Ovary (tissue), 9 donors: ENCODE data around the gene DPYSL4. TPM values are rescaled to one million over a fixed set of nuclear protein-coding genes. Genes with fewer than 3 reads are reported as not detected.

ENCODE experiments used
- DNase-seq, 5 donors: peaks; one replicate each; pipeline ENCODE4 v3.0.0-alpha.2; 2019 to 2020
- H3K27ac ChIP-seq, 2 donors: fragments of 200-600 bp; one replicate each; pipeline versions ENCODE4 v1.5.1 to v1.8.0; 2019 to 2022
- H3K27me3 ChIP-seq: fragments of 200-600 bp; one replicate; pipeline ENCODE4 v1.8.0; 2022
- H3K36me3 ChIP-seq: fragments of 200-600 bp; sonication (generic); one replicate; pipeline ENCODE4 v1.5.1; 2019
- H3K4me1 ChIP-seq: one replicate; pipeline ENCODE4 v1.8.1; 2013; ENCODE audit warnings: mild to moderate bottlenecking, moderate library complexity; ENCODE audit not compliant: insufficient read depth
- H3K4me3 ChIP-seq: fragments of 200-600 bp; sonication (generic); one replicate; pipeline ENCODE4 v1.5.1; 2017
- H3K9me3 ChIP-seq, 2 donors: fragments of 200-600 bp in 1 of 2; sonication (generic) in 1 of 2; one replicate each; pipeline versions ENCODE4 v1.5.1 to v1.8.1; 2013 to 2019; ENCODE audit warnings: mild to moderate bottlenecking in 1 of 2, moderate library complexity in 1 of 2
- CTCF ChIP-seq, 3 donors: fragments of 450-650 bp in 2 of 3; fragments of 200-600 bp in 1 of 3; IDR thresholded peaks; one replicate each; pipeline versions ENCODE4 v1.5.1 to v1.8.0; 2016 to 2022; ENCODE audit warnings: antibody characterized with exemption in 3 of 3, mild to moderate bottlenecking in 1 of 3
- EP300 ChIP-seq: sonication (generic); formaldehyde crosslinking; IDR thresholded peaks from one replicate; pipeline ENCODE4 v1.6.1; 2017; ENCODE audit warnings: antibody characterized with exemption
- POLR2A ChIP-seq: fragments of 450-650 bp; IDR thresholded peaks from one replicate; pipeline ENCODE4 v1.6.1; 2017; ENCODE audit warnings: antibody characterized with exemption, mild to moderate bottlenecking, moderate library complexity
- whole genome bisulfite sequencing, 3 donors: extraction: QIAGEN DNeasy Blood & Tissue Kit in 1 of 3; methylation state at CpG; one replicate each; pipeline versions ENCODE4 v1.1.5 to v1.1.7; 2013 to 2017; 5-methylcytosine and 5-hydroxymethylcytosine counted together
- intact Hi-C, 4 donors: fragments of 100-400 bp; cut with DNase I; formaldehyde crosslinking; loops; one replicate each; pipeline versions ENCODE4 v1.11.0 to v1.15.1; 2022 to 2023
- polyA plus RNA-seq, 2 donors: library from polyadenylated mRNA; stranded (reverse); fragments of 200-250 nt in 1 of 2; fragments of 350-450 nt in 1 of 2; fragmentation: Illumina TruSeq in 1 of 2; extraction: RNeasy Lipid Tissue Mini Kit (QIAGEN cat#74804) in 1 of 2; gene quantifications; one replicate each; pipeline ENCODE4 v1.2.3, GENCODE V29; 2013 to 2014
- total RNA-seq, 7 donors: library from RNA; depleted of rRNA in 2 of 7; stranded (reverse); fragments of >200 nt in 2 of 7; fragmentation: NEBNext Ultra II Directional in 3 of 7; extraction: Animal tissue kit (Norgen Biotek cat#: 25700) in 3 of 7; gene quantifications; one replicate each; pipeline versions ENCODE4 v1.1.0 to v1.2.4, GENCODE V29; 2016 to 2023
- donor health status: DM: no; HTN: no; CAD: no; lungs with moderate emphysema.
- donor health status: DM: no; HTN: no; CAD: no.
- donor health status: Bipolar disorder and iron deficiency.
- donor health status: DM: yes; HTN: yes; CAD: no.
- donor health status: DM: no; HTN: no; CAD: no.
- donor health status: DM: yes; HTN: yes; CAD: no.

DPYSL4 gene
- total and polyA plus RNA-seq, 9 donors: 0.27 to 7.0 (median 1.7) TPM

- no peaks in the 10 kb centered on the region for H3K9me3 ChIP-seq
- no peak overlapping the region for H3K27ac ChIP-seq
- DNase-seq: no peak
- no peaks in the 10 kb centered on the region for H3K27me3 ChIP-seq
- no peaks in the 10 kb centered on the region for H3K36me3 ChIP-seq
- 90 to 92% (median 90%) methylated on average over 24 to 35 of the region's 35 CpGs for WGBS, 3 donors
- no peak overlapping the region for H3K4me3 ChIP-seq
- TF ChIP-seq EP300 (no peak), CTCF (IDR thresholded peaks at IDR 0.05) (no peak), POLR2A (no peak)
- H3K4me1 ChIP-seq: no peaks in the 10 kb centered on the region
- intact Hi-C loops: no loop called here
Measured at GRCh38 chr10:132200344-132201110, 13.8 kb downstream of the DPYSL4 start.

GRCh38 chr10:132201111-132201969 lies 14.6 kb downstream of the DPYSL4 start:
- H3K27me3 ChIP-seq: no peaks in the 10 kb centered on the region
- TF ChIP-seq POLR2A: no peak
- no peak for TF ChIP-seq EP300
- TF ChIP-seq CTCF (IDR thresholded peaks at IDR 0.05): no peak
- no peaks in the 10 kb centered on the region for H3K4me1 ChIP-seq
- WGBS, 3 donors: 87 to 94% (median 88%) methylated on average over 34 to 35 of the region's 35 CpGs
- intact Hi-C loops: no loop called here
- no peaks in the 10 kb centered on the region for H3K36me3 ChIP-seq
- H3K4me3 ChIP-seq: no peak overlapping the region
- DNase-seq: no peak
- H3K9me3 ChIP-seq: no peaks in the 10 kb centered on the region
- H3K27ac ChIP-seq: no peak overlapping the region

- Histone ChIP-seq H3K4me1 (no peaks in the 10 kb centered on the region), H3K27me3 (no peaks in the 10 kb centered on the region), H3K27ac (no peak overlapping the region), H3K9me3 (no peaks in the 10 kb centered on the region), H3K36me3 (no peaks in the 10 kb centered on the region), H3K4me3 (no peak overlapping the region)
- DNase-seq: peak in 1 of 5 donors; percentile 14
- intact Hi-C loops: no loop called here
- WGBS, 3 donors: 88 to 89% (median 88%) methylated on average over 44 to 48 of the region's 48 CpGs
- TF ChIP-seq EP300 (no peak), POLR2A (no peak), CTCF (IDR thresholded peaks at IDR 0.05) (no peak)
Measured at GRCh38 chr10:132202070-132202970, 15.6 kb downstream of the DPYSL4 start.
